Naive thymus-derived CD8-positive, alpha-beta T cell (primary cell): ENCODE data around the gene IRX5. TPM values are rescaled to one million over a fixed set of nuclear protein-coding genes. Genes with fewer than 3 reads are reported as not detected.
A peak's percentile ranks its signal among the peaks of the same experiment; 100 is the strongest.

Source experiments
- ATAC-seq, 2 donors: fragments of 150-1000 bp; cut with Tn5 transposase in 1 of 2; sonication (Bioruptor Pico), chemical (Tn5 transposase) in 1 of 2; 1 replicate in 1 of 2; 2 replicates in 1 of 2; pipeline ENCODE4 v1.10.0; 2021; ENCODE audit warnings: mild to moderate bottlenecking in 2 of 2, moderate library complexity in 2 of 2
- POLR2A ChIA-PET: fragments of 350-600 bp; sonication (Branson Sonifier 250); formaldehyde crosslinking; loops from one replicate; lab custom pipeline; 2021; ENCODE audit warnings: antibody characterized with exemption; lab: Charles Lee
- DNase-seq, 10 donors: peaks; one replicate each; pipeline versions ENCODE4 v3.0.0 to v3.0.0-alpha.2; 2020 to 2022
- H3K27ac Mint-ChIP-seq, 10 donors: one replicate each; pipeline ENCODE4 v1.8.0; 2020 to 2022; ENCODE audit warnings: mild to moderate bottlenecking in 10 of 10, mixed read lengths in 10 of 10, moderate library complexity in 4 of 10, inconsistent platforms in 1 of 10
- H3K27me3 Mint-ChIP-seq, 5 donors: one replicate each; pipeline ENCODE4 v1.8.0; 2021 to 2022; ENCODE audit warnings: mixed read lengths in 5 of 5
- H3K36me3 Mint-ChIP-seq, 3 donors: one replicate each; pipeline ENCODE4 v1.8.0; 2020 to 2022; ENCODE audit warnings: mixed read lengths in 3 of 3, mild to moderate bottlenecking in 2 of 3, inconsistent platforms in 1 of 3
- H3K4me1 Mint-ChIP-seq, 4 donors: one replicate each; pipeline ENCODE4 v1.8.0; 2021 to 2022; ENCODE audit warnings: mixed read lengths in 4 of 4
- H3K4me3 Mint-ChIP-seq, 10 donors: one replicate each; pipeline ENCODE4 v1.8.0; 2020 to 2022; ENCODE audit warnings: mild to moderate bottlenecking in 10 of 10, mixed read lengths in 10 of 10, moderate library complexity in 6 of 10, inconsistent platforms in 1 of 10
- H3K9me3 Mint-ChIP-seq, 9 donors: one replicate each; pipeline ENCODE4 v1.8.0; 2020 to 2022; ENCODE audit warnings: mixed read lengths in 9 of 9, mild to moderate bottlenecking in 3 of 9, inconsistent platforms in 1 of 9, moderate library complexity in 1 of 9
- polyA plus RNA-seq, 3 donors: library from polyadenylated mRNA; unstranded; fragments of 300-500 nt; fragmentation: Illumina TruSeq; gene quantifications; one replicate each; pipeline ENCODE4 v1.2.3, GENCODE V29; 2021
- total RNA-seq, 8 experiments: library from RNA in 2 of 8; stranded (reverse) in 2 of 8; gene quantifications; one replicate each; pipeline ENCODE4 v1.2.3 and lab custom pipeline; 2021 to 2026

Gene IRX5
- total and polyA plus RNA-seq, 5 experiments from 2014 or later, result not detected

- H3K27me3 Mint-ChIP-seq, result peaks cover 46 to 99% (median 77%) of the 10 kb centered on the region in 5 donors
- POLR2A ChIA-PET, result no interaction called here
- H3K9me3 Mint-ChIP-seq, result peaks cover 0 to 7% (median 0%) of the 10 kb centered on the region in 9 donors
- no peak overlapping the region for H3K27ac Mint-ChIP-seq
- DNase-seq, result no peak
- H3K4me1 Mint-ChIP-seq, result peaks cover 5 to 25% (median 20%) of the 10 kb centered on the region in 4 donors
- no peak for ATAC-seq
- peaks cover 0 to 4% (median 0%) of the 10 kb centered on the region in 3 donors for H3K36me3 Mint-ChIP-seq
- H3K4me3 Mint-ChIP-seq, result peak overlapping the region in 1 of 10 donors; percentile 41
Observed at GRCh38 chr16:54939029-54939346, 8.3 kb downstream of the IRX5 start.

- POLR2A ChIA-PET, result no interaction called here
- H3K9me3 Mint-ChIP-seq, result peaks cover 0 to 2% (median 0%) of the 10 kb centered on the region in 9 donors
- no peak for ATAC-seq
- peaks cover 0 to 4% (median 0%) of the 10 kb centered on the region in 3 donors for H3K36me3 Mint-ChIP-seq
- no peak overlapping the region for H3K27ac Mint-ChIP-seq
- DNase-seq, result no peak
- H3K4me1 Mint-ChIP-seq, result peaks cover 5 to 22% (median 17%) of the 10 kb centered on the region in 4 donors
- H3K27me3 Mint-ChIP-seq, result peaks cover 44 to 99% (median 75%) of the 10 kb centered on the region in 5 donors
- peak overlapping the region in 1 of 10 donors; percentile 10 for H3K4me3 Mint-ChIP-seq
Observed at GRCh38 chr16:54939510-54940278, 9.0 kb downstream of the IRX5 start.

- no peak for DNase-seq
- peaks cover 43 to 99% (median 76%) of the 10 kb centered on the region in 5 donors for H3K27me3 Mint-ChIP-seq
- ATAC-seq, result no peak
- H3K4me1 Mint-ChIP-seq, result peaks cover 3 to 22% (median 16%) of the 10 kb centered on the region in 4 donors
- peaks cover 0 to 4% (median 0%) of the 10 kb centered on the region in 3 donors for H3K36me3 Mint-ChIP-seq
- H3K4me3 Mint-ChIP-seq, result no peak overlapping the region
- no peak overlapping the region for H3K27ac Mint-ChIP-seq
- H3K9me3 Mint-ChIP-seq, result peaks cover 0 to 2% (median 0%) of the 10 kb centered on the region in 9 donors
- POLR2A ChIA-PET, result no interaction called here
Observed at GRCh38 chr16:54940279-54940604, 9.6 kb downstream of the IRX5 start.

- POLR2A ChIA-PET, result no interaction called here
- peaks cover 0 to 2% (median 0%) of the 10 kb centered on the region in 3 donors for H3K36me3 Mint-ChIP-seq
- no peak for ATAC-seq
- DNase-seq, result no peak
- no peaks in the 10 kb centered on the region for H3K9me3 Mint-ChIP-seq
- H3K27ac Mint-ChIP-seq, result no peak overlapping the region
- peaks cover 0 to 9% (median 5%) of the 10 kb centered on the region in 4 donors for H3K4me1 Mint-ChIP-seq
- H3K4me3 Mint-ChIP-seq, result no peak overlapping the region
- H3K27me3 Mint-ChIP-seq, result peaks cover 44 to 89% (median 72%) of the 10 kb centered on the region in 5 donors
Observed at GRCh38 chr16:54942353-54942943, 11.8 kb downstream of the IRX5 start.

GRCh38 chr16:54944002-54944401 is 13.3 kb downstream of the IRX5 start:
- Mint-ChIP-seq H3K4me3 (no peak overlapping the region), H3K4me1 (peaks cover 0 to 3% (median under 1%) of the 10 kb centered on the region in 4 donors), H3K36me3 (peaks cover 0 to 2% (median 0%) of the 10 kb centered on the region in 3 donors), H3K27ac (no peak overlapping the region), H3K9me3 (peaks cover 0 to 2% (median 0%) of the 10 kb centered on the region in 9 donors), H3K27me3 (peaks cover 46 to 85% (median 66%) of the 10 kb centered on the region in 5 donors)
- no peak for ATAC-seq
- DNase-seq, result no peak
- POLR2A ChIA-PET, result no interaction called here

GRCh38 chr16:54945063-54945462 is 14.4 kb downstream of the IRX5 start:
- peaks cover 42 to 85% (median 58%) of the 10 kb centered on the region in 5 donors for H3K27me3 Mint-ChIP-seq
- DNase-seq (no peak), ATAC-seq (no peak)
- POLR2A ChIA-PET, result no interaction called here
- H3K4me3 Mint-ChIP-seq, result no peak overlapping the region
- peak overlapping the region in 1 of 10 donors; percentile 25 for H3K27ac Mint-ChIP-seq
- H3K4me1 Mint-ChIP-seq, result peaks cover 0 to 2% (median 0%) of the 10 kb centered on the region in 4 donors
- peaks cover 0 to 2% (median 0%) of the 10 kb centered on the region in 3 donors for H3K36me3 Mint-ChIP-seq
- peaks cover 0 to 2% (median 0%) of the 10 kb centered on the region in 9 donors for H3K9me3 Mint-ChIP-seq

GRCh38 chr16:54946909-54947308 is 16.2 kb downstream of the IRX5 start:
- Mint-ChIP-seq H3K27me3 (peaks cover 28 to 85% (median 50%) of the 10 kb centered on the region in 5 donors), H3K36me3 (peaks cover 0 to 2% (median 0%) of the 10 kb centered on the region in 3 donors), H3K4me3 (no peak overlapping the region), H3K4me1 (peaks cover 0 to 2% (median 0%) of the 10 kb centered on the region in 4 donors), H3K27ac (no peak overlapping the region), H3K9me3 (peaks cover 0 to 5% (median 0%) of the 10 kb centered on the region in 9 donors)
- DNase-seq, result no peak
- no peak for ATAC-seq
- POLR2A ChIA-PET, result no interaction called here

- DNase-seq, result no peak
- POLR2A ChIA-PET, result no interaction called here
- Mint-ChIP-seq H3K4me1 (peaks cover 0 to 2% (median 0%) of the 10 kb centered on the region in 4 donors), H3K27ac (no peak overlapping the region), H3K9me3 (peaks cover 0 to 5% (median 0%) of the 10 kb centered on the region in 9 donors), H3K36me3 (peaks cover 0 to 1% (median 0%) of the 10 kb centered on the region in 3 donors), H3K27me3 (peaks cover 26 to 84% (median 45%) of the 10 kb centered on the region in 5 donors), H3K4me3 (no peak overlapping the region)
- no peak for ATAC-seq
Observed at GRCh38 chr16:54947616-54948015, 17.0 kb downstream of the IRX5 start.

GRCh38 chr16:54952195-54952594 is 21.5 kb downstream of the IRX5 start:
- ATAC-seq (no peak), DNase-seq (no peak)
- H3K4me1 Mint-ChIP-seq, result peaks cover 0 to 2% (median 0%) of the 10 kb centered on the region in 4 donors
- no peak overlapping the region for H3K4me3 Mint-ChIP-seq
- H3K9me3 Mint-ChIP-seq, result peaks cover 0 to 10% (median 0%) of the 10 kb centered on the region in 9 donors
- POLR2A ChIA-PET, result no interaction called here
- H3K36me3 Mint-ChIP-seq, result no peaks in the 10 kb centered on the region
- no peak overlapping the region for H3K27ac Mint-ChIP-seq
- H3K27me3 Mint-ChIP-seq, result peaks cover 11 to 61% (median 20%) of the 10 kb centered on the region in 5 donors

- H3K36me3 Mint-ChIP-seq, result no peaks in the 10 kb centered on the region
- H3K9me3 Mint-ChIP-seq, result peaks cover 0 to 10% (median 0%) of the 10 kb centered on the region in 9 donors
- POLR2A ChIA-PET, result interaction anchor here (0.7 kb wide), 1 partner anchor 21 kb away, joined by 3 read pairs; no protein-coding TSS in a partner anchor
- ATAC-seq, result no peak
- H3K27me3 Mint-ChIP-seq, result peaks cover 13 to 55% (median 24%) of the 10 kb centered on the region in 5 donors
- H3K27ac Mint-ChIP-seq, result no peak overlapping the region
- peaks cover 0 to 1% (median 0%) of the 10 kb centered on the region in 4 donors for H3K4me1 Mint-ChIP-seq
- no peak for DNase-seq
- H3K4me3 Mint-ChIP-seq, result no peak overlapping the region
Observed at GRCh38 chr16:54953461-54953860, 22.8 kb downstream of the IRX5 start.

GRCh38 chr16:54954220-54954619 is 23.6 kb downstream of the IRX5 start:
- POLR2A ChIA-PET, result no interaction called here
- no peaks in the 10 kb centered on the region for H3K36me3 Mint-ChIP-seq
- peaks cover 10 to 47% (median 19%) of the 10 kb centered on the region in 5 donors for H3K27me3 Mint-ChIP-seq
- H3K4me1 Mint-ChIP-seq, result no peaks in the 10 kb centered on the region
- ATAC-seq (no peak), DNase-seq (no peak)
- no peak overlapping the region for H3K4me3 Mint-ChIP-seq
- H3K27ac Mint-ChIP-seq, result no peak overlapping the region
- H3K9me3 Mint-ChIP-seq, result peaks cover 0 to 10% (median 0%) of the 10 kb centered on the region in 9 donors

- Mint-ChIP-seq H3K4me1 (no peaks in the 10 kb centered on the region), H3K27me3 (peaks cover 9 to 32% (median 14%) of the 10 kb centered on the region in 5 donors), H3K36me3 (no peaks in the 10 kb centered on the region), H3K9me3 (peaks cover 0 to 10% (median 0%) of the 10 kb centered on the region in 9 donors), H3K4me3 (no peak overlapping the region), H3K27ac (no peak overlapping the region)
- DNase-seq (no peak), ATAC-seq (no peak)
- POLR2A ChIA-PET, result no interaction called here
Observed at GRCh38 chr16:54955757-54956156, 25.1 kb downstream of the IRX5 start.
